T-cell (primary cell): ENCODE results near the gene RNF130. TPM values are rescaled to one million over a fixed set of nuclear protein-coding genes. Genes with fewer than 3 reads are reported as not detected.

Experiments
- ATAC-seq, 4 experiments: fragments of 200-7000 bp in 3 of 4; fragments of 150-1000 bp in 1 of 4; cut with Tn5 transposase; replicated peaks in 1 of 4; 1 replicate in 3 of 4; 2 replicates in 1 of 4; pipeline ENCODE4 v1.10.0; 2021; ENCODE audit warnings: moderate library complexity in 3 of 4, mild to moderate bottlenecking in 2 of 4, moderate number of reproducible peaks in 1 of 4
- CTCF ChIA-PET, 2 donors: fragments of 300-600 bp; sonication (Branson Sonifier 250); formaldehyde crosslinking; loops; one replicate each; lab custom pipeline; 2022; ENCODE audit warnings: antibody characterized with exemption in 2 of 2; lab: Charles Lee
- POLR2A ChIA-PET, 2 donors: fragments of 300-600 bp; sonication (Branson Sonifier 250); formaldehyde crosslinking; loops; one replicate each; lab custom pipeline; 2022; ENCODE audit warnings: antibody characterized with exemption in 2 of 2; lab: Charles Lee
- DNase-seq, 35 experiments: peaks; one replicate each; pipeline versions ENCODE4 v3.0.0 to v3.0.0-alpha.2; 2013 to 2023
- H3K27ac ChIP-seq: one replicate; pipeline ENCODE4 v1.5.1; 2013; ENCODE audit warnings: low read length
- H3K27me3 ChIP-seq, 2 experiments: replicated peaks in 1 of 2; 1 replicate in 1 of 2; 2 replicates in 1 of 2; pipeline versions ENCODE4 v1.6.1 to v1.7.0; 2013; ENCODE audit warnings: low read length in 1 of 2, mixed read lengths in 1 of 2; ENCODE audit not compliant: control insufficient read depth in 2 of 2, insufficient read depth in 2 of 2; ENCODE audit errors: extremely low read depth in 1 of 2
- H3K36me3 ChIP-seq, 2 donors: 1 replicate in 1 of 2; 2 replicates in 1 of 2; pipeline versions ENCODE4 v1.6.1 to v1.7.0; 2013; ENCODE audit warnings: low read length in 1 of 2; ENCODE audit not compliant: control insufficient read depth in 2 of 2, insufficient read depth in 1 of 2; ENCODE audit errors: extremely low read depth in 1 of 2
- H3K4me1 ChIP-seq, 2 experiments: 1 replicate in 1 of 2; 2 replicates in 1 of 2; pipeline versions ENCODE4 v1.6.1 to v1.7.0; 2013; ENCODE audit warnings: low read length in 2 of 2, mixed read lengths in 1 of 2; ENCODE audit not compliant: insufficient read depth in 2 of 2, control insufficient read depth in 1 of 2; ENCODE audit errors: extremely low read depth in 1 of 2
- H3K4me3 ChIP-seq, 2 donors: 1 replicate in 1 of 2; 2 replicates in 1 of 2; pipeline versions ENCODE4 v1.5.1 to v1.7.0; 2013; ENCODE audit warnings: mild to moderate bottlenecking in 2 of 2, low read length in 1 of 2, moderate library complexity in 1 of 2; ENCODE audit not compliant: control insufficient read depth in 1 of 2; ENCODE audit errors: extremely low read depth in 1 of 2
- H3K9me3 ChIP-seq: 2 replicates; pipeline ENCODE4 v1.7.0; 2013
- H3K27ac Mint-ChIP-seq, 2 donors: one replicate each; pipeline ENCODE4 v1.8.0; 2020 to 2021; ENCODE audit warnings: mild to moderate bottlenecking in 2 of 2, mixed read lengths in 2 of 2
- H3K27me3 Mint-ChIP-seq, 2 donors: one replicate each; pipeline ENCODE4 v1.8.0; 2021 to 2022; ENCODE audit warnings: mixed read lengths in 2 of 2
- H3K36me3 Mint-ChIP-seq: one replicate; pipeline ENCODE4 v1.8.0; 2021; ENCODE audit warnings: mixed read lengths
- H3K4me1 Mint-ChIP-seq, 3 donors: one replicate each; pipeline ENCODE4 v1.8.0; 2020 to 2022; ENCODE audit warnings: mixed read lengths in 3 of 3, mild to moderate bottlenecking in 1 of 3
- H3K4me3 Mint-ChIP-seq, 3 donors: one replicate each; pipeline ENCODE4 v1.8.0; 2020 to 2022; ENCODE audit warnings: mild to moderate bottlenecking in 3 of 3, mixed read lengths in 3 of 3, moderate library complexity in 3 of 3
- H3K9me3 Mint-ChIP-seq, 3 donors: one replicate each; pipeline ENCODE4 v1.8.0; 2020 to 2022; ENCODE audit warnings: mixed read lengths in 3 of 3
- WGBS: methylation state at CpG from one replicate; pipeline ENCODE4 v1.1.5; 2013; ENCODE audit warnings: missing lambda C conversion rate; ENCODE audit not compliant: insufficient coverage; 5-methylcytosine and 5-hydroxymethylcytosine counted together
- total RNA-seq, 35 experiments: library from RNA in 6 of 35; stranded (reverse) in 6 of 35; fragments of 120-200 nt in 1 of 35; gene quantifications; one replicate each; pipeline versions ENCODE4 v1.2.1 to v1.2.4 and lab custom pipeline; 2013 to 2026

RNF130 gene
- total RNA-seq, 5 donors from 2014 or later (not counting 1 experiment from before 2014, with no cell fraction given): 15.0 to 17.0 (median 16.3) TPM

DNA sequence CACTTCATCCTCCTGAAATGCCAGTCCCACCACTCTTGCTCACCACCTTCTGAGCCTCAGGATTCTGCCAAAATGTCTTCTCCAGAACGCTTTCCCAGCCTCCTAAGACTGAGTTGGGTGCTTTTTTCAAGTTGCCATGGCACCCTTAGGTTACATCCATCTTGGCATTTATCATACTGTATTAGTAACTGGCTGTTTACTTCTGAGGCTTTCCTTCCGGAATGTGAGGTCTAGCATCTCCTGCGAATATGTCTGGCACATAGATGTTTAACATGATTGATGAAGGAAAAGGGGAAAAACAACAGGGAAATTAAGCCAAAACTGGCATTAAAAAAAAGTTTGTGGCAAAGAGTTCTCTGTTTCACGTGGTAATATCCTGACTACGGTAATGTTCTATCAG, 24.9 kb downstream of the RNF130 start:
- H3K27me3 Mint-ChIP-seq: no peaks in the 10 kb centered on the region
- H3K4me1 Mint-ChIP-seq: peaks cover 6 to 9% (median 9%) of the 10 kb centered on the region in 3 donors
- Histone ChIP-seq H3K9me3 (no peaks in the 10 kb centered on the region), H3K27me3 (no peaks in the 10 kb centered on the region), H3K27ac (no peak overlapping the region), H3K36me3 (peaks cover 0 to 2% of the 10 kb centered on the region in 2 donors), H3K4me3 (no peak overlapping the region), H3K4me1 (no peaks in the 10 kb centered on the region)
- ATAC-seq: no peak
- CTCF ChIA-PET: no interaction called here
- 80% methylated on average over 2 of the region's 5 CpGs for WGBS
- peaks cover 9% of the 10 kb centered on the region for H3K36me3 Mint-ChIP-seq
- POLR2A ChIA-PET: no interaction called here
- no peaks in the 10 kb centered on the region for H3K9me3 Mint-ChIP-seq
- H3K4me3 Mint-ChIP-seq: no peak overlapping the region
- DNase-seq: no peak
- H3K27ac Mint-ChIP-seq: no peak overlapping the region

DNA sequence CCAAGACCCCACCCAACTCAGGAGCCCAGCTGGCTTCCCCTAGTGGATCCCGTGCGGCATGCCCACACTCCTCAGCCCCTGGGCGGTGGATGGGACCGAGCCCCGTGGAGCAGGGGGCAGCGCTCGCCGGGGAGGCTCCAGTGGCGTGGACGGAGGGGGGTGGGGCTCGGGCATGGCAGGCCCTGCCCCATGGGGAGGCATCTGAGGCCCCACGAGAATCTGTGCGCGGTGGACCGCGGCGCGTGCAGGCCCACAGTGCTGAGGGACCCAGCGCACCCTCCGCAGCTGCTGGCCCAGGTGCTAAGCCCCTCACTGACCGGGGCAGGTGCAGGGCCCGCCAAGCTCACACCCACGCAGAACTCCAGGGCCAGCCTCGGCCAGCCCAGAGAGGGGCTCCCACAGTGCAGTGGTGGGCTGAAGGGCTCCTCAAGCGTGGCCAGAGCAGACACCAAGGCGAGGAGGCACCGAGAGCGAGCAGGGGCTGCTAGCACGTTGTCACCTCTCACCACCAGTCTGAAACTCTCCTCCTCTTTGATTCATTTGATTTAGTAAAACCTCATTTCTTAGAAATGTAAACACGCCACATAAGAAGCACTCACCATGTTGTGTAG, 25.6 kb downstream of the RNF130 start:
- Mint-ChIP-seq H3K4me1 (peaks cover 6 to 9% (median 9%) of the 10 kb centered on the region in 3 donors), H3K27me3 (no peaks in the 10 kb centered on the region), H3K4me3 (no peak overlapping the region), H3K36me3 (peaks cover 9% of the 10 kb centered on the region), H3K27ac (no peak overlapping the region), H3K9me3 (no peaks in the 10 kb centered on the region)
- no peaks in the 10 kb centered on the region for H3K9me3 ChIP-seq
- POLR2A ChIA-PET: no interaction called here
- 91% methylated on average over 24 of the region's 30 CpGs for WGBS
- H3K27me3 ChIP-seq: no peaks in the 10 kb centered on the region
- no peak overlapping the region for H3K4me3 ChIP-seq
- H3K4me1 ChIP-seq: no peaks in the 10 kb centered on the region
- no peaks in the 10 kb centered on the region for H3K36me3 ChIP-seq
- CTCF ChIA-PET: no interaction called here
- ATAC-seq: no peak
- H3K27ac ChIP-seq: no peak overlapping the region
- DNase-seq: no peak

DNA sequence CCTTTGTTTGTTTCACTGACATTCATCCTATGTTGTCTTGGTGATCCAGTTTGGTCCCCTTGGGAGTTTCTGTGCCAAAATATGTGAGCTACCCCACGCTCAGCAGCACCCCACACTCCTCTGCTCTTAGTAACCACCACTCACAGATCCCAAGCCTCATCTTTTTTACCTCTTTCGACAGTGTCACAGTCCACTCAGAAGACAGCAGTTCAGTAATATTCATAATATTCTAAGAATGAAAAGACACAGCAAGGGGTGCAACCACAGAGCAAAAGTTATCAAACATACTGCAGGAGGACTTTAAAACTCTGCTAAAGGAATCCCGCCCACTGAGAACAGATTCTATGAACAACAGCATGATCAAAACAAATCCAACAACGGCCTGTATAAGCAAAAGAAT, 28.2 kb downstream of the RNF130 start:
- H3K27ac Mint-ChIP-seq: no peak overlapping the region
- no peak for DNase-seq

DNA sequence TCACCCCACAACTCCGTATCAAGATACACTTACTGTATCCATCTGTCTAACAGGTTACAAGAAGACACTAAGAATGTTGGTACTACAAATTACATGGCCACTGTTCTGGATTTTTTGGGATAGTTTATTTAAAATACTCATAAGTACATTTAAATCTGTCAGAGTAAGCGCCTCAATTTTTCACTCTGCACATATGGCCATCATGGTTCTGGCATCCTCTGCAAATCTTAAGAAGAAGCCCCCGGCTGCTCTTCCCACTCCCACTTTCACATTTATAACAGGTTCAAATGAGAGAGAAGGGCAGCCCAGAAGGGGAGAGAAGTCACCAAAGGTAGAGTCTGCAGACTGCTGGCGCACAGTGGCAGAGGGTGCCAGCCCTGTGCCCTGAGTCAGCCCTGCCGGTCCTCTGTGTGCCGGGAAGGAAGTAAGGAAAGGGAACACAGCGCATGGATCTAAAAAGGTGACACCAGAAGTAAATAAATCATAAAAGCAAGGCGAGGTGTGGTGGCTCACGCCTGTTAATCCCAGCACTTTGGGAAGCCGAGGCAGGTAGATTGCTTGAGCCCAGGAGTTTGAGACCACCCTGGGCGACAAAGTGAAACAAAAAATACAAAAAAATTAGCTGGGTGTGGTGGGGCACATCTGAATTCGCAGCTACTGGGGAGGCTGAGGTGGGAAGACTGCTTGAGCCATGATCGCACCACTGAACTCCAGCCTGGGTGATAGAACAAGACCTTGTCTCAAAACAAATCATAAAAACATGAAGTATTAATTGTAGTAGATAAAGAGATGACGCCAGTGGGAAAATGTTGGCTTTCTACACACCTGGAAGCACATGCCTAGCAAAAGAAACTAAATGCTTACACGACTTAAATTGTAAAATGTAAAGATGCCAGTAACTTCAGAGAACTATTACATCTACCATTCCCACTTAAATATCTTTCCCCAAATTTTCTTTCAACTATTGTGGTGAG, 30.0 kb downstream of the RNF130 start:
- Mint-ChIP-seq H3K36me3 (peaks cover 30% of the 10 kb centered on the region), H3K27ac (no peak overlapping the region), H3K9me3 (peaks cover 0 to 6% (median 0%) of the 10 kb centered on the region in 3 donors), H3K4me3 (no peak overlapping the region), H3K27me3 (no peaks in the 10 kb centered on the region), H3K4me1 (peaks cover 0 to 2% (median 0%) of the 10 kb centered on the region in 3 donors)
- H3K9me3 ChIP-seq: no peaks in the 10 kb centered on the region
- no peaks in the 10 kb centered on the region for H3K4me1 ChIP-seq
- H3K27ac ChIP-seq: no peak overlapping the region
- POLR2A ChIA-PET: no interaction called here
- no peaks in the 10 kb centered on the region for H3K36me3 ChIP-seq
- CTCF ChIA-PET: no interaction called here
- H3K27me3 ChIP-seq: no peaks in the 10 kb centered on the region
- WGBS: 95% methylated on average over 9 of the region's 15 CpGs
- ATAC-seq: no peak
- H3K4me3 ChIP-seq: no peak overlapping the region
- no peak for DNase-seq

More for the DNA sequence above, 28.2 kb downstream of the RNF130 start:
- ATAC-seq: no peak
- Mint-ChIP-seq H3K9me3 (no peaks in the 10 kb centered on the region), H3K36me3 (peaks cover 16% of the 10 kb centered on the region), H3K4me1 (peaks cover 0 to 6% (median 2%) of the 10 kb centered on the region in 3 donors), H3K4me3 (no peak overlapping the region), H3K27me3 (no peaks in the 10 kb centered on the region)
- Histone ChIP-seq H3K4me3 (no peak overlapping the region), H3K9me3 (no peaks in the 10 kb centered on the region), H3K27ac (no peak overlapping the region), H3K4me1 (no peaks in the 10 kb centered on the region), H3K36me3 (no peaks in the 10 kb centered on the region), H3K27me3 (no peaks in the 10 kb centered on the region)
- WGBS: 43% methylated on average over 1 of the region's 4 CpGs
- POLR2A ChIA-PET: no interaction called here
- CTCF ChIA-PET: no interaction called here

DNA sequence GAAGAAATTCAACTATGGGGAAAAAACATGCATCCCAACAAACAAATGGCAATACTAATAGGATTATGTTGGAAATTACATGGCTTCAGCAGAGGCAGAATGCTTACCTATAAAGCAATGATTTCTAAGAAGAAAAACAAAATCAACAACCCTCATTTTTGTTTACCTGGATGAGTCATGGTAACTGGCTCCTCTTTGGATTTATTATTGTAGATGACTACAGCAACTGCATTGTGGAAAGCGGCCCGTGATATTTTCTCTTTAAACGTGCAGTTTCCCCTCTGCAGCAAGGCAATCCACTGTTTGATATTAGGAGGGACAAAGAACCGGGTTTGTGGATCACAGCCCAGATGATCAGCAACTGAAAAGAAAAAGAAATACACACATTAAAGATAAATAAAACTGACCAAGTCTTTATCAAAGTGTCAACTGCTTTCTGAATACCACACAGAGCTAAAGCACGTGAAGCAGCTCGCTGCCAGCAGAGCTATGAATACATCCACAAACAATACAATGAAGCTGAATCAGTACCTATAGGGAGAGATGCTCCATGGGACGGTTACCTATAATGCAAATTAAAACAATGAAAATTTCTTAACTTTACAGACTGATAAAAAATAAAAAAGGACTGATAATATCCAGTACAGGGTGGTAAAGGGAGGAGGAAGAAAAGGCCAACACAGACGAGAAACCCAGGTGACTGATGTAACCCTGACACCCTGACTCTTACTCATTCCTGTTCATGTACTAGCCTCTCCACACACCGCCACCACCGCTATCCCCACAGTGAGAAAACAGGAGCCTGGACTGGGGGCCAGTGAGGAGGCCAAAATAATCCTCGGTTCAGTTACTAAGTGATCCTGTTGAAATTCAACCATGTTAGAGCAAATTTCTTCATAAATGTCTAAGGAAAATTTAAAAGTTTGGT, 31.0 kb downstream of the RNF130 start:
- Histone ChIP-seq H3K36me3 (no peaks in the 10 kb centered on the region), H3K4me3 (no peak overlapping the region), H3K4me1 (no peaks in the 10 kb centered on the region), H3K27ac (no peak overlapping the region), H3K27me3 (no peaks in the 10 kb centered on the region), H3K9me3 (no peaks in the 10 kb centered on the region)
- no peak overlapping the region for H3K4me3 Mint-ChIP-seq
- POLR2A ChIA-PET: no interaction called here
- no peak for ATAC-seq
- peaks cover 4 to 14% (median 5%) of the 10 kb centered on the region in 3 donors for H3K9me3 Mint-ChIP-seq
- H3K4me1 Mint-ChIP-seq: no peaks in the 10 kb centered on the region
- CTCF ChIA-PET: no interaction called here
- WGBS: no CpG with 5 or more reads among the region's 11 CpGs
- H3K27ac Mint-ChIP-seq: no peak overlapping the region
- H3K36me3 Mint-ChIP-seq: peaks cover 37% of the 10 kb centered on the region
- no peaks in the 10 kb centered on the region for H3K27me3 Mint-ChIP-seq
- no peak for DNase-seq
